ENCODE data around the gene FGD6.
A peak's percentile ranks its signal among the peaks of the same experiment; 100 is the strongest.

FGD6 gene

DNA sequence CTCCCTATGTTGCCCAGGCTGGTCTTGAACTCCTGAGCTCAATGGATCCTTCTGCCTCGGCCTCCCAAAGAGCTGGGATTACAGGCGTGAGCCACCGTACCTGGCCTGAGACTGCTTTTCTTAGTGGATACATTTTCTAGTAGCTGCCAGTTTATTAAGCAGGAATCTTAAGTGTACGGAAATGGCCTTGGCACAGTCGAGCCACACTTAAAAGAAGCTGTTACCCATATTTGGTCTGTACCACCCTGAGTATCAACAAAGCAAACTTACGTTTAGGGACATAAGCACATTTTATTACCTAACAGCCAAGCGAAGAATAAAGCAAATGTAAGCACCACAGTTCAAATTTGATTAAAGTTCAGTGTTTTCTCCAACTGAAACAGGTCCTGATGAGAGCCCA, 93.2 kb downstream of the FGD6 start:
- H3K9ac ChIP-seq, result no peak overlapping the region
- H2AFZ ChIP-seq, result no peak overlapping the region
- no peak overlapping the region for H3K4me3 ChIP-seq (ENCODE audit: low read depth, low read length)
- no peak overlapping the region for H3K4me2 ChIP-seq (ENCODE audit: low read length)
- H3K27me3 ChIP-seq (ENCODE audit: control insufficient read depth, insufficient read depth, low read length), result no peaks in the 10 kb centered on the region
- no peaks in the 10 kb centered on the region for H3K36me3 ChIP-seq (ENCODE audit: control insufficient read depth, insufficient read depth, low read length)
- peaks cover 2% of the 10 kb centered on the region for H3K4me1 ChIP-seq
- H3K9me3 ChIP-seq (ENCODE audit: control insufficient read depth, low read length), result no peaks in the 10 kb centered on the region
- TF ChIP-seq CTCF (IDR thresholded peaks at IDR 0.05), result no peak
- H3K79me2 ChIP-seq, result no peaks in the 10 kb centered on the region
- H3K27ac ChIP-seq, result no peak overlapping the region

GRCh38 chr12:95118788-95119179, 98.5 kb downstream of the FGD6 start:
- Histone ChIP-seq H2AFZ (no peak overlapping the region), H3K27ac (no peak overlapping the region), H3K79me2 (no peaks in the 10 kb centered on the region), H3K9me3 (ENCODE audit: control insufficient read depth, low read length) (no peaks in the 10 kb centered on the region), H3K27me3 (ENCODE audit: control insufficient read depth, insufficient read depth, low read length) (no peaks in the 10 kb centered on the region), H3K36me3 (ENCODE audit: control insufficient read depth, insufficient read depth, low read length) (no peaks in the 10 kb centered on the region), H3K4me2 (ENCODE audit: low read length) (no peak overlapping the region), H3K9ac (no peak overlapping the region), H3K4me3 (ENCODE audit: low read depth, low read length) (no peak overlapping the region), H3K4me1 (no peaks in the 10 kb centered on the region)
- no peak for TF ChIP-seq CTCF (IDR thresholded peaks at IDR 0.05)

DNA sequence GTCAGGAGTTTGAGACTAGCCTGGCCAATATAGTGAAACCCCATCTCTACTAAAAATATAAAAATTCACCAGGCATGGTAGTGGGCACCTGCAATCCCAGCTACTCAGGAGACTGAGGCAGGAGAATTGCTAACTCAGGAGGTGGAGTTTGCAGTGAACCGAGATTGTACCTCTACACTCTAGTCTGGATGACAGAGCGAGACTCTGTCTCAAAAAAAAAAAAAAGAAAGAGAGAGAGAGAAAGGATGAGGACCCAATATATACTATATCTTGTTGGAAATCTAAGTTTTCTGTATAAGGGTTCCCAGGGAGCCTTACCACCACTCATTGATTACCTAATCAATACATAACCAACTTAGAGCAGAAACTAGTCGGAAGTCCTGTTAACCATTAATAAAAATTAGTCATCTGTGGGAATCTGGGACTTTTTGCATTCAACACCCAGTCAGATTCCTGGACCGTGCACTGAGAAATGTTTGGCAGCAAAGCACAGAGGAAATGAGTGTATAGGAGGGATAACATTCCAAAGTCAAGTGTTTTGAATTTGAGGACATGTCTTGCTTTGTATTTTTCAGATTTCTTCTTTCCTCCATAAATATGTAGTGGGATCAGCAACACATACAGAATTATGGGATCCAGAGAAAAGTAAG, 99.0 kb downstream of the FGD6 start:
- no peak overlapping the region for H2AFZ ChIP-seq
- H3K4me2 ChIP-seq (ENCODE audit: low read length), result no peak overlapping the region
- H3K9me3 ChIP-seq (ENCODE audit: control insufficient read depth, low read length), result no peaks in the 10 kb centered on the region
- no peak overlapping the region for H3K27ac ChIP-seq
- no peak overlapping the region for H3K9ac ChIP-seq
- H3K4me3 ChIP-seq (ENCODE audit: low read depth, low read length), result no peak overlapping the region
- H3K4me1 ChIP-seq, result no peaks in the 10 kb centered on the region
- H3K79me2 ChIP-seq, result no peaks in the 10 kb centered on the region
- H3K27me3 ChIP-seq (ENCODE audit: control insufficient read depth, insufficient read depth, low read length), result no peaks in the 10 kb centered on the region
- no peak for TF ChIP-seq CTCF (IDR thresholded peaks at IDR 0.05)
- no peaks in the 10 kb centered on the region for H3K36me3 ChIP-seq (ENCODE audit: control insufficient read depth, insufficient read depth, low read length)

GRCh38 chr12:95117178-95117599, 100.1 kb downstream of the FGD6 start:
- H3K4me2 ChIP-seq (ENCODE audit: low read length), result no peak overlapping the region

More at GRCh38 chr12:95117178-95117599, 100.1 kb downstream of the FGD6 start:
- H3K9me3 ChIP-seq (ENCODE audit: control insufficient read depth, low read length), result no peaks in the 10 kb centered on the region
- H3K27me3 ChIP-seq (ENCODE audit: control insufficient read depth, insufficient read depth, low read length), result no peaks in the 10 kb centered on the region
- TF ChIP-seq CTCF (IDR thresholded peaks at IDR 0.05), result peak; percentile 79
- no peak overlapping the region for H3K4me3 ChIP-seq (ENCODE audit: low read depth, low read length)
- peak overlapping the region; percentile 13 for H2AFZ ChIP-seq
- H3K27ac ChIP-seq, result no peak overlapping the region
- no peak overlapping the region for H3K9ac ChIP-seq
- H3K36me3 ChIP-seq (ENCODE audit: control insufficient read depth, insufficient read depth, low read length), result no peaks in the 10 kb centered on the region
- H3K79me2 ChIP-seq, result no peaks in the 10 kb centered on the region
- H3K4me1 ChIP-seq, result no peaks in the 10 kb centered on the region

Measured in parathyroid adenoma (tissue), 2 donors.